ENCODE data around the gene PNPLA8. TPM values are rescaled to one million over a fixed set of nuclear protein-coding genes. Genes with fewer than 3 reads are reported as not detected.
"Not testable (repeated sequence)": the region's sequence is repeated elsewhere in the genome, so short reads cannot be mapped to it uniquely, and the experiment has no call there.

Gene PNPLA8
- total and polyA plus RNA-seq, 2 experiments from 2014 or later: 20.0 to 21.3 TPM

DNA sequence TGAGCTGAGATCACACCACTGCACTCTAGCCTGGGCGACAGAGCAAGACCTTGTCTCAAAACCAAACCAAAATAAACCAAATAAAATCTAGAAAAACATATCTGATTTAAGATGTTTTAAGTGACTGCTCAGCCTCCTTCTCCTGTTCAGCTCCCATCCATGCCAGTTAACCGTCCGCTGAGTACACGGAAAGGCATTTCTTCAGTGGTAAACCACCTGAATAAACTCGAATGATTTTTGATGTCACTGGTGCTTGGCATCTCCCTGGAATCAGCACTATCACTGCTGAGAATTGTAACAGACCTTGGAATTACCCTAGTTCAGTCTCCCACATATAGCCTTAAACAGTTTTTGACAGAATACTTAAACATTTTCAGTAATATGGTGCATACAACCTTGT, 45.6 kb downstream of the PNPLA8 start:
- TF ChIP-seq, protein P1, sequence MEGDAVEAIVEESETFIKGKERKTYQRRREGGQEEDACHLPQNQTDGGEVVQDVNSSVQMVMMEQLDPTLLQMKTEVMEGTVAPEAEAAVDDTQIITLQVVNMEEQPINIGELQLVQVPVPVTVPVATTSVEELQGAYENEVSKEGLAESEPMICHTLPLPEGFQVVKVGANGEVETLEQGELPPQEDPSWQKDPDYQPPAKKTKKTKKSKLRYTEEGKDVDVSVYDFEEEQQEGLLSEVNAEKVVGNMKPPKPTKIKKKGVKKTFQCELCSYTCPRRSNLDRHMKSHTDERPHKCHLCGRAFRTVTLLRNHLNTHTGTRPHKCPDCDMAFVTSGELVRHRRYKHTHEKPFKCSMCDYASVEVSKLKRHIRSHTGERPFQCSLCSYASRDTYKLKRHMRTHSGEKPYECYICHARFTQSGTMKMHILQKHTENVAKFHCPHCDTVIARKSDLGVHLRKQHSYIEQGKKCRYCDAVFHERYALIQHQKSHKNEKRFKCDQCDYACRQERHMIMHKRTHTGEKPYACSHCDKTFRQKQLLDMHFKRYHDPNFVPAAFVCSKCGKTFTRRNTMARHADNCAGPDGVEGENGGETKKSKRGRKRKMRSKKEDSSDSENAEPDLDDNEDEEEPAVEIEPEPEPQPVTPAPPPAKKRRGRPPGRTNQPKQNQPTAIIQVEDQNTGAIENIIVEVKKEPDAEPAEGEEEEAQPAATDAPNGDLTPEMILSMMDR (IDR thresholded peaks at IDR 0.05; ENCODE audit: low read depth, low read length): no peak
- Histone ChIP-seq H3K36me3 (peaks cover 7% of the 10 kb centered on the region), H3K4me3 (no peak overlapping the region), H3K9me3 (ENCODE audit: low read depth) (no peaks in the 10 kb centered on the region), H3K27me3 (no peaks in the 10 kb centered on the region), H3K27ac (no peak overlapping the region), H3K4me1 (ENCODE audit: low read depth) (no peaks in the 10 kb centered on the region)
- DNase-seq (ENCODE audit: low read depth in 1 of 2, low spot score in 1 of 2): no peak

DNA sequence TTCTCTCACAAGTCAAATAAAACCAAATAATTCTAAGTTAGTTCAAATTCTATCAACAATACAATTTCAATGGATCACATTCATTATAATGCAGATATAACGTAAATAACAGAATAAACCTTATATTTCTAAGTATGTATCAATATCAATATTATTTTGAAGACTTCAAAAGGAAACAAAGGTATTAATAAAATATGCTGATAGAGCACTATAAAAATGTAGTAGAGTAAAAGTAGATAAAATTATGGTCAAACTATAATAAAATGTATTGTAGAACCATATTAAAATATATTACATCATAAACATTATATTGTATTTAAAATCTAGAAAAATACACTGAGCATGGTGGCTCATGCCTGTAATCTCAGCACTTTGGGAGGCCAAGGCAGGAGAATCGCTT, 46.2 kb downstream of the PNPLA8 start:
- TF ChIP-seq, protein P1 (IDR thresholded peaks at IDR 0.05; ENCODE audit: low read depth, low read length): no peak
- Histone ChIP-seq H3K4me3 (no peak overlapping the region), H3K36me3 (peaks cover 3% of the 10 kb centered on the region), H3K9me3 (ENCODE audit: low read depth) (no peaks in the 10 kb centered on the region), H3K4me1 (ENCODE audit: low read depth) (no peaks in the 10 kb centered on the region), H3K27ac (no peak overlapping the region), H3K27me3 (no peaks in the 10 kb centered on the region)
- no peak for DNase-seq (ENCODE audit: low read depth in 1 of 2, low spot score in 1 of 2)

DNA sequence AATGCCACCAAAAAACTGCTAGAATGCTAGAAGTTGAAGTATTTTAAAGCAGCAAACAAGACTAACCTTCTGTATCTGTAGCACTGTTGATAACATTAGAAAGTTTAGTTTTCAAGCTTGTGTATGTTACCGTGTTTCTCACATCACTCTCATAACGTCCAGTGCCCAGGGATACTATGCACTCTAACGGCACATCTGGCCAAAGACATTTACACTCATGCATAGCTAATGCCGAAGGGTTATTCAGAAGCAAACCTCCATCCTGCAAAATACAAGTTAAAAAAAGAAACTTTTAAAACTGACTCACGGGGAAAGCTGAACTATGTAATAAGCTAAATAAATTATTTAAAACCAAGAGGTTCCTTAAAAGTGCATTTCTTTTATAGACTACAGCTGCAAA, 46.8 kb downstream of the PNPLA8 start:
- Histone ChIP-seq H3K4me3 (no peak overlapping the region), H3K4me1 (ENCODE audit: low read depth) (no peaks in the 10 kb centered on the region), H3K27me3 (no peaks in the 10 kb centered on the region), H3K36me3 (peaks cover 3% of the 10 kb centered on the region), H3K27ac (no peak overlapping the region), H3K9me3 (ENCODE audit: low read depth) (no peaks in the 10 kb centered on the region)
- DNase-seq (ENCODE audit: low read depth in 1 of 2, low spot score in 1 of 2): no peak
- TF ChIP-seq, protein P1 (IDR thresholded peaks at IDR 0.05; ENCODE audit: low read depth, low read length): no peak

DNA sequence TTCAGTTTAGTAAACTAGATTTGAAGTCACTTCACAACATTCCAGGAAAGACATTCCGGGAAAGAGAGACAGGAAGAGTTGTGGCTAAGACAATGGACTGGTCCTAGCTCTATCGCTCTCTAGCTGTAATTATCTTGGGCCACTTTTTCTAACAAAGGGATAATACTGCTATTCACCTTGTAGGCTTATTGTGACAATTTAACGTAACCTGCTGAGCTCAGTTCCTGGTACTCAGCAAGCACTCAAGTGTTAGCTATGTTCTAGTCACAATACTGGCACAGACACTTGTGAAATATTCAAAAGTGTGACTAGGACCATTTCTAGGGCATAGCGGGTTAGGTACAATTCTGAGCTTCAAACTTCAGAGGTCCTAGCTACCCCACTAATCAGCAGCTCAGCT, 57.7 kb downstream of the PNPLA8 start:
- no peak for DNase-seq (ENCODE audit: low read depth in 1 of 2, low spot score in 1 of 2)
- no peaks in the 10 kb centered on the region for H3K27me3 ChIP-seq
- H3K4me1 ChIP-seq (ENCODE audit: low read depth): no peaks in the 10 kb centered on the region
- H3K9me3 ChIP-seq (ENCODE audit: low read depth): no peaks in the 10 kb centered on the region
- TF ChIP-seq, protein P1 (IDR thresholded peaks at IDR 0.05; ENCODE audit: low read depth, low read length): no peak
- no peak overlapping the region for H3K4me3 ChIP-seq
- H3K36me3 ChIP-seq: peaks cover 3% of the 10 kb centered on the region
- H3K27ac ChIP-seq: no peak overlapping the region

DNA sequence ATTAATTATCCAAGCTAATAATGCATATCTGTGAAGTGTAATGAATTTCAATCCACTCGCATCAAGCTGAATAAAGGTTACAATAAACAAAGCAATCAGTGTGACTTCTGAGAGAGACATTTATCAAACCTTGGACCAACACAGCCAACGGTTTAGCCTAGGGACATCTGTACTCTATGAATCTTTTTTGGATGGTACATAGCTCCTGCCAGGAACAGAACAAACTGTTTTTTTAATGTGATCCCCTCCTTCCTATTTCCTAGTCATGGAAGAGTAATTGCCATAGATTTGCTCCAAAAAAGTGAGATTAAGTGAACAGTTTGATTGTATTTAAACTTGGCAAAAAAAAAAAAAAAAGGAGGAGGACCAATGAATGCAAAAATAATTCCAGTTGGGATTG, 58.5 kb downstream of the PNPLA8 start:
- DNase-seq (ENCODE audit: low read depth in 1 of 2, low spot score in 1 of 2): no peak
- Histone ChIP-seq H3K27me3 (no peaks in the 10 kb centered on the region), H3K27ac (no peak overlapping the region), H3K4me1 (ENCODE audit: low read depth) (no peaks in the 10 kb centered on the region), H3K36me3 (peaks cover 3% of the 10 kb centered on the region), H3K9me3 (ENCODE audit: low read depth) (no peaks in the 10 kb centered on the region), H3K4me3 (no peak overlapping the region)
- TF ChIP-seq, protein P1 (IDR thresholded peaks at IDR 0.05; ENCODE audit: low read depth, low read length): no peak

DNA sequence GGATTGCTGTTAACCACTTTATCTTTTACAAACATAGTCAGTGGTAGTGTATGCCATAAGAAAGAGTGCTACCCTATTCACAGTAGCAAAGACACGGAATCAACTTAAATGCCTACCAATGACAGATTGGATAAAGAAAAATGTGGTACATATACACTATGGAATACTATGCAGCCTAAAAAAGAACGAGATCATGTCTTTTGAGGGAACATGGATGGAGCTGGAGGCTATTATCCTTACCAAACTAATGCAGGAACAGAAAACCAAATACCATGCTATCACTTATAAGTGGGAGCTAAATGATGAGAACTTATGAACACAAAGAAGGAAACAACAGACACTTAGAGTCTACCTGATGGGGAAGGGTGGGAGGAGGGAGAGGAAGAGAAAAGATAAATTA, 59.6 kb downstream of the PNPLA8 start:
- not testable (repeated sequence) for H3K9me3 ChIP-seq (ENCODE audit: low read depth); H3K36me3 ChIP-seq; H3K27ac ChIP-seq; H3K4me1 ChIP-seq (ENCODE audit: low read depth); H3K4me3 ChIP-seq; DNase-seq (ENCODE audit: low read depth in 1 of 2, low spot score in 1 of 2); H3K27me3 ChIP-seq
